ENCODE measurements around the gene ABCD1.
A peak's percentile ranks its signal among the peaks of the same experiment; 100 is the strongest.

- no peak for TF ChIP-seq CTCF (IDR thresholded peaks at IDR 0.05)
- TF ChIP-seq POLR2A (IDR thresholded peaks at IDR 0.05), result peak; percentile 54
- no peak for TF ChIP-seq EP300 (IDR thresholded peaks at IDR 0.05)
These were observed at the start of gene ABCD1, which contains the start of gene BCAP31 for GRCh38 chrX:153724252-153725038.

Data from ovary (tissue), 3 donors.